GM15510 (cell line): ENCODE data around the gene SAMD9.

Experiments
- POLR2A ChIP-seq: IDR thresholded peaks from 3 replicates; pipeline ENCODE4 v1.6.1; 2011; ENCODE audit warnings: borderline replicate concordance; ENCODE audit not compliant: insufficient read length; ENCODE audit errors: extremely low read depth

SAMD9 gene

DNA sequence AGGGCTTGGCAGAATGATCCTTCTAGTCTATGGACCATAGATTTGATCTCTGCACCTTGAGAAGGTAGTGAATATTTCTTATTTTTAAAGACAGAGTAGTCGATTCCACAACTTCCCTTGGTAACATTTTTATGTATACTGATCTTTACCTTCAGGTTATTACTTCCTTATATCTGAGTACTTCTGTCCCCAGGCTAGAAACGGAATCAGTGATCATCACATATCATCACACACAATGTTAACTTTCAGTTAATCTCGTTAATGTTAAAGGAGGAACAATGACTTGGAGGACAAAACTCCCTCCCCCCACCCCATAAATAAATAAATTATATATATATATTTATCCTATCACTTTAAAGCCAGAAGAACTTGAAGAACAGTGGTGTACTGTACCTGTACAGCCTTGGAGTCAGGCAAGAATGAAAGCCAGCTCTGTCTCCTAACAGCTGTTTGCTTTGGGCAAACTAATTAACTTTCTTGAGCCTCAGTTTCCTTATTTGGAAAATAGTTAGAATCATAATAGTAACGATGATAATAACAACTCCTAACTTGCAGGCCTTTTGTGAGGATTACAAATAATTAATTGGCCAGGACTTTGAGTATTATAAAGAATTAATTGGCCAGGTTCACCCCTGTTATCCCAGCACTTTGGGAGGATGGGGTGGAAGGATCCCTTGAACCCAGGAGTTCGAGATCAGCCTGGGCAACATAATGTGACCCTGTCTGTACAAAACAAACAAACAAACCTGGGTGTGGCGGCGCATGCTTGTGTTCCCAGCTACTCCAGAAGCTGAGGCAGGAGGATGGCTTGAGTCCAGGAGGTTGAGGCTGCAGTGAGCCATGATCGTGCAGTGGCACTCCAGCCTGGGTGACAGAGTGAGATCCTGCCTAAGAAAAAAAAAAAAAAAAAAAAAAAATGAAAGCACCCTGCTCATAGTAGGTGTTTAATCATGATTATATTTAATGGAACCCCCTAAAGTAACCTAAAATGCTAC, 63.5 kb downstream of the SAMD9 start:
- TF ChIP-seq POLR2A: no peak

DNA sequence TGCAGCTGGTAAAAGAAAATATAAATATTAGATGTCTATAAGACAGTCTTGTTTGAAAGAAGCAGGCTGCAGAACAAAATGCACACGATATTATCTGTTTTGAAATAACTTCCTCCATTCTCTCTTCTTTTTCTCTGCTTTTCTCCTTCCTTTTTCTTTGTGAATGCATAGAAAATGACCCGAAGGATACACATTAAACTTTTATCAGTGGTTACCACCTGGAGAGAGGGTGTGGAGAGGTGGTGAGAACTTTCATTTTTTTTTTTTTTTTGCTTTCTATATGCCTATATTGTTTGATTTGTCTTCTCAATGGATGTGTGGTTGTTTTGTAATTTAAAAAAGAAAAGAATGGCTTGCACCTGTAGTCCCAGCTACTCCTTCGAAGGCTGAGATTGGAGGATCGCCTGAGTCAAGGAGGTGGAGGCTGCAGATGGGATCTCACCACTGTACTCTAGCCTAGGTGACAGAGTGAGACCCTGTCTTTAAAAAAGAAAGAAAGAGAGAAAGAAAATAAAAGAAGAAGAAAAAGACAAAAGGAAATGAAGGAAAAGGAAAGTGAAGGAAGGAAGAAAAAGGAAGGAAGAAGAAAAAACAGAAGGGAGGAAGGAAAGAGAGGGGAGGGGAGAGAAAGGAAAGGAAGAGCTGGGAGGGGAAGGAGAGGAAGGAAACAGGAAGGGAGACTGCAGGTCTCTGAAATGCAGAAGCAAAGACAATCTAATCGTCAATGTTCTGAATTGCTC, 64.4 kb downstream of the SAMD9 start:
- TF ChIP-seq POLR2A: no peak

DNA sequence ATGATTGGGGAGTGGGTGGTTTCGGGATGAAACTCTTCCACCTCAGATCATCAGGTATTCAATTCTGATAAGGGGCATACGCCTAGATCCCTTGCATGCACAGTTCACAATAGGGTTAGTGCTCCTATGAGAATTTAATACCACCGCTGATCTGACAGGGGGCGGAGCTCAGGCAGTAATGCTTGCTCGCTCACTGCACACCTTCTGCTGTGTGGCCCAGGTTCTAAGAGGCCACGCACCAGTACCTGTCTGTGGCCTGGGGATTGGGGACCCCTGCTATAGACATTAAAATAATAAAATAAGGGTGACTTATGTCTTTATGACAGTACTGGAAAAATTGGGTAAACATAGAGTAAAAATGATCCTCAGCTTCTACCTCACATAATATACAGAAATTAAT, 66.1 kb downstream of the SAMD9 start:
- TF ChIP-seq POLR2A: no peak
